H1 (cell line): ENCODE results near the gene NTNG2. TPM values are rescaled to one million over a fixed set of nuclear protein-coding genes. Genes with fewer than 3 reads are reported as not detected.

Experiments
- CTCF ChIA-PET: fragments of 300-600 bp; sonication (Branson Sonifier 250); formaldehyde crosslinking; loops from one replicate; lab custom pipeline; 2021; ENCODE audit not compliant: partially characterized antibody; lab: Charles Lee
- POLR2A ChIA-PET: fragments of 300-600 bp; sonication (Branson Sonifier 250); formaldehyde crosslinking; loops from one replicate; lab custom pipeline; 2021; ENCODE audit warnings: inconsistent platforms; ENCODE audit not compliant: partially characterized antibody; lab: Charles Lee
- DNase-seq, 2 experiments: peaks; one replicate each; pipeline versions ENCODE4 v3.0.0 to v3.0.0-alpha.2; 2010 to 2022; ENCODE audit warnings: low spot score in 2 of 2, low read depth in 1 of 2, mixed read lengths in 1 of 2
- FAIRE-seq: peaks from 2 replicates; lab custom pipeline; 2011; peaks lifted over from hg19 to GRCh38; lab: Jason Lieb, UNC
- H2AFZ ChIP-seq: 2 replicates; pipeline ENCODE4 v1.8.1; 2012; ENCODE audit warnings: low read length, inconsistent platforms
- H2AK5ac ChIP-seq: 2 replicates; pipeline ENCODE4 v1.6.1; 2013; ENCODE audit warnings: low read depth, low read length
- H2BK120ac ChIP-seq: replicated peaks from 2 replicates; pipeline ENCODE3; 2013; ENCODE audit warnings: low read depth, low read length, inconsistent platforms
- H2BK12ac ChIP-seq: 2 replicates; pipeline ENCODE4 v1.6.1; 2013; ENCODE audit warnings: low read depth, low read length
- H2BK15ac ChIP-seq: 2 replicates; pipeline ENCODE4 v1.6.1; 2013; ENCODE audit warnings: low read length
- H2BK20ac ChIP-seq: 2 replicates; pipeline ENCODE4 v1.6.1; 2013; ENCODE audit warnings: low read length
- H2BK5ac ChIP-seq: 2 replicates; pipeline ENCODE4 v1.6.1; 2013; ENCODE audit warnings: low read depth, low read length
- H3K14ac ChIP-seq: 2 replicates; pipeline ENCODE4 v1.6.1; 2013; ENCODE audit warnings: inconsistent platforms; ENCODE audit not compliant: insufficient read length
- H3K18ac ChIP-seq: 2 replicates; pipeline ENCODE4 v1.6.1; 2013; ENCODE audit warnings: low read length; ENCODE audit errors: extremely low read depth
- H3K23ac ChIP-seq: 2 replicates; pipeline ENCODE4 v1.6.1; 2013; ENCODE audit warnings: inconsistent platforms; ENCODE audit not compliant: insufficient read length
- H3K23me2 ChIP-seq: 2 replicates; pipeline ENCODE4 v1.6.1; 2013; ENCODE audit warnings: low read depth, low read length
- H3K27ac ChIP-seq: 2 replicates; pipeline ENCODE4 v1.6.1; 2011; ENCODE audit warnings: low read depth, low read length, inconsistent platforms
- H3K27me3 ChIP-seq, 4 experiments: replicated peaks in 1 of 4; 1 replicate in 1 of 4; 2 replicates in 3 of 4; pipeline versions ENCODE4 v1.6.1 to v1.8.1; 2011 to 2013; ENCODE audit warnings: low read length in 3 of 4, mild to moderate bottlenecking in 3 of 4, inconsistent platforms in 2 of 4, mixed read lengths in 2 of 4, moderate library complexity in 1 of 4; ENCODE audit not compliant: control insufficient read depth in 3 of 4, insufficient read depth in 3 of 4; ENCODE audit errors: extremely low read depth in 1 of 4
- H3K36me3 ChIP-seq, 4 experiments: 2 replicates each; pipeline versions ENCODE4 v1.6.1 to v1.8.1; 2011 to 2013; ENCODE audit warnings: mild to moderate bottlenecking in 4 of 4, low read length in 3 of 4, moderate library complexity in 2 of 4, control low read depth in 1 of 4, inconsistent platforms in 1 of 4; ENCODE audit not compliant: insufficient read depth in 4 of 4, control insufficient read depth in 2 of 4
- H3K4ac ChIP-seq: replicated peaks from 2 replicates; pipeline ENCODE3; 2013; ENCODE audit warnings: low read length, low read depth, mixed read lengths, inconsistent platforms; ENCODE audit not compliant: insufficient read length
- H3K4me1 ChIP-seq, 4 experiments: replicated peaks in 1 of 4; 1 replicate in 1 of 4; 2 replicates in 3 of 4; pipeline versions ENCODE4 v1.6.1 to v1.8.1; 2011 to 2013; ENCODE audit warnings: low read length in 3 of 4, inconsistent platforms in 2 of 4, mixed read lengths in 1 of 4; ENCODE audit not compliant: insufficient read depth in 4 of 4, control insufficient read depth in 3 of 4
- H3K4me2 ChIP-seq, 2 experiments: 2 replicates each; pipeline versions ENCODE4 v1.6.1 to v1.8.1; 2011 to 2013; ENCODE audit warnings: low read depth in 2 of 2, low read length in 2 of 2, control low read depth in 1 of 2, inconsistent platforms in 1 of 2, mild to moderate bottlenecking in 1 of 2; ENCODE audit not compliant: insufficient read depth in 1 of 2
- H3K4me3 ChIP-seq, 4 experiments: fragments of 200-600, 300-600 bp in 1 of 4; sonication (generic), shearing (Covaris generic), sonication (Bioruptor Twin) in 1 of 4; 2 replicates each; pipeline versions ENCODE4 v1.5.1 to v1.8.1; 2011 to 2016; ENCODE audit warnings: low read length in 4 of 4, low read depth in 3 of 4, control low read depth in 2 of 4, inconsistent platforms in 2 of 4, mild to moderate bottlenecking in 2 of 4, mixed read lengths in 1 of 4, moderate library complexity in 1 of 4; ENCODE audit not compliant: insufficient read depth in 2 of 4; ENCODE audit errors: extremely low read depth in 1 of 4
- H3K56ac ChIP-seq: replicated peaks from 2 replicates; pipeline ENCODE3; 2013; ENCODE audit warnings: low read depth, mild to moderate bottlenecking, mixed read lengths, low read length, inconsistent platforms; ENCODE audit not compliant: insufficient read length
- H3K79me1 ChIP-seq: 2 replicates; pipeline ENCODE4 v1.6.1; 2013; ENCODE audit warnings: low read depth, low read length, control low read depth
- H3K79me2 ChIP-seq, 2 experiments: 2 replicates each; pipeline versions ENCODE4 v1.6.1 to v1.8.1; 2012 to 2013; ENCODE audit warnings: low read length in 2 of 2, mild to moderate bottlenecking in 2 of 2, inconsistent platforms in 1 of 2; ENCODE audit not compliant: insufficient read depth in 2 of 2, control insufficient read depth in 1 of 2
- H3K9ac ChIP-seq, 4 experiments: replicated peaks in 1 of 4; 1 replicate in 1 of 4; 2 replicates in 3 of 4; pipeline versions ENCODE4 v1.6.1 to v1.8.1; 2011 to 2013; ENCODE audit warnings: low read depth in 3 of 4, low read length in 3 of 4, control low read depth in 2 of 4, mild to moderate bottlenecking in 2 of 4, moderate library complexity in 2 of 4, inconsistent platforms in 1 of 4; ENCODE audit errors: extremely low read depth in 1 of 4
- H3K9me3 ChIP-seq, 2 experiments: 2 replicates each; pipeline versions ENCODE4 v1.6.1 to v1.8.1; 2012 to 2013; ENCODE audit warnings: mild to moderate bottlenecking in 2 of 2, moderate library complexity in 2 of 2, control low read depth in 1 of 2, inconsistent platforms in 1 of 2, low read depth in 1 of 2, low read length in 1 of 2, mixed read lengths in 1 of 2; ENCODE audit not compliant: insufficient read depth in 2 of 2
- H4K20me1 ChIP-seq, 2 experiments: replicated peaks in 1 of 2; 2 replicates each; pipeline versions ENCODE3 to v1.8.1; 2011 to 2013; ENCODE audit warnings: inconsistent platforms in 2 of 2, low read length in 2 of 2, mild to moderate bottlenecking in 1 of 2; ENCODE audit not compliant: insufficient read depth in 2 of 2, control insufficient read depth in 1 of 2
- H4K5ac ChIP-seq: 2 replicates; pipeline ENCODE4 v1.6.1; 2013; ENCODE audit warnings: low read length, low read depth, mixed read lengths, inconsistent platforms; ENCODE audit not compliant: insufficient read length
- H4K8ac ChIP-seq: 2 replicates; pipeline ENCODE4 v1.8.0; 2013; ENCODE audit warnings: mild to moderate bottlenecking, moderate library complexity, low read length, inconsistent platforms; ENCODE audit not compliant: insufficient read depth; ENCODE audit errors: extremely low read depth
- H4K91ac ChIP-seq: replicated peaks from 2 replicates; pipeline ENCODE3; 2013; ENCODE audit warnings: low read length, mixed read lengths, inconsistent platforms; ENCODE audit not compliant: insufficient read length
- BCL11A ChIP-seq, 2 experiments: IDR thresholded peaks; one replicate each; pipeline ENCODE4 v1.6.1; 2011; ENCODE audit warnings: low read depth in 2 of 2, low read length in 2 of 2, mild to moderate bottlenecking in 2 of 2
- CBX5 ChIP-seq: fragments of 300-800, 300-1000 bp; sonication (generic); IDR thresholded peaks from 2 replicates; pipeline ENCODE4 v1.7.1; 2016; ENCODE audit warnings: antibody characterized with exemption, low read length, low read depth
- CHD1 ChIP-seq: IDR thresholded peaks from 2 replicates; pipeline ENCODE4 v1.6.1; 2012; ENCODE audit warnings: low read depth, low read length, improper control_type of control experiment
- CHD2 ChIP-seq: IDR thresholded peaks from 2 replicates; pipeline ENCODE4 v1.6.1; 2012; ENCODE audit warnings: low read length, improper control_type of control experiment
- EZH2 ChIP-seq: fragments of 200-600 bp; sonication (generic); IDR thresholded peaks from 2 replicates; pipeline ENCODE4 v1.7.1; 2012; ENCODE audit warnings: low read depth, mild to moderate bottlenecking, moderate library complexity, low read length, inconsistent platforms; ENCODE audit not compliant: severe bottlenecking
- FOSL1 ChIP-seq: IDR thresholded peaks from 2 replicates; pipeline ENCODE4 v1.6.1; 2011; ENCODE audit warnings: mild to moderate bottlenecking, low read depth, low read length, moderate library complexity; ENCODE audit not compliant: insufficient read depth
- KDM5A ChIP-seq: fragments of 200-600 bp; IDR thresholded peaks from 2 replicates; pipeline ENCODE4 v1.7.1; 2012; ENCODE audit warnings: mild to moderate bottlenecking, low read length, inconsistent platforms, mixed read lengths
- RXRA ChIP-seq: IDR thresholded peaks from 2 replicates; pipeline ENCODE4 v1.6.1; 2011; ENCODE audit warnings: low read depth, mild to moderate bottlenecking, low read length, moderate library complexity; ENCODE audit not compliant: insufficient read depth
- SIRT6 ChIP-seq: IDR thresholded peaks from one replicate; pipeline ENCODE4 v1.7.1; 2012; ENCODE audit warnings: low read length, inconsistent platforms
- SP2 ChIP-seq: IDR thresholded peaks from 2 replicates; pipeline ENCODE4 v1.6.1; 2012; ENCODE audit warnings: mild to moderate bottlenecking, low read length, inconsistent platforms
- TAF1 ChIP-seq: IDR thresholded peaks from 2 replicates; pipeline ENCODE4 v1.6.1; 2011; ENCODE audit warnings: mild to moderate bottlenecking, low read depth, low read length
- TEAD4 ChIP-seq: IDR thresholded peaks from 2 replicates; pipeline ENCODE4 v1.6.1; 2012; ENCODE audit warnings: low read depth, low read length, inconsistent platforms, mixed read lengths
- ZNF274 ChIP-seq: IDR thresholded peaks from 2 replicates; pipeline ENCODE4 v1.7.0; 2012; ENCODE audit warnings: low read length, borderline replicate concordance; ENCODE audit errors: extremely low read depth
- WGBS, 2 experiments: shearing (Covaris generic) in 1 of 2; methylation state at CpG; one replicate each; pipeline versions ENCODE4 v1.1.6 to v1.1.7; 2013 to 2015; ENCODE audit warnings: low lambda C conversion rate in 2 of 2, mixed read lengths in 2 of 2, inconsistent platforms in 1 of 2, low coverage in 1 of 2, missing lambda C conversion rate in 1 of 2; ENCODE audit not compliant: insufficient replicate concordance in 2 of 2, insufficient coverage in 1 of 2, insufficient read length in 1 of 2; ENCODE audit errors: extremely low coverage in 1 of 2, missing lambda C conversion rate in 1 of 2; 5-methylcytosine and 5-hydroxymethylcytosine counted together
- polyA plus RNA-seq, 7 experiments: library from polyadenylated mRNA; depleted of rRNA in 3 of 7; stranded (reverse) in 5 of 7; unstranded in 2 of 7; fragments of >200 nt in 5 of 7; fragments of 200-250 nt in 2 of 7; gene quantifications; 1 replicate in 5 of 7; 2 replicates in 1 of 7; 4 replicates in 1 of 7; pipeline versions ENCODE4 v1.2.1 to v1.2.3, GENCODE V29; 2011 to 2013; ENCODE audit warnings: missing spikeins in 2 of 7, mixed read lengths in 2 of 7
- total RNA-seq: library from RNA; stranded (reverse); fragmentation: NEBNext Ultra II Directional; extraction: Animal tissue kit (Norgen Biotek cat#: 25700); gene quantifications from 2 replicates; pipeline ENCODE4 v1.2.1, GENCODE V29; 2021
- TF ChIP-seq, protein P1 (sequence below): IDR thresholded peaks from 2 replicates; pipeline ENCODE4 v1.6.1; 2011; ENCODE audit warnings: low read depth, mild to moderate bottlenecking, low read length; ENCODE audit not compliant: insufficient read depth

The NTNG2 gene
- total and polyA plus RNA-seq, 2 of the 8 experiments (the other 6 are each of a cell fraction or from before 2014, with no cell fraction given) = 1.4 to 1.5 TPM

DNA sequence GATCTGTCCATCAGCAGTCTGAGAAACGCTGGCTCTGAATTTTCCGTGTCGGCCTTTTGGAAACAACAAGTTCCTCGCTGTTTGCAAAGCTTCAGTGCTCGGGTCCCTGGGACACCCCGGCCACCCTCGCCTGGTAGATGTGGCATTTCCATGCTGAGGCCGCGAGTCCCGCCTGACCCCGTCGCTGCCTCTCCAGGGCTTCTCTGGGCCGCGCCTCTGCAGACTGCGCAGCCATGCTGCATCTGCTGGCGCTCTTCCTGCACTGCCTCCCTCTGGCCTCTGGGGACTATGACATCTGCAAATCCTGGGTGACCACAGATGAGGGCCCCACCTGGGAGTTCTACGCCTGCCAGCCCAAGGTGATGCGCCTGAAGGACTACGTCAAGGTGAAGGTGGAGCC lies 4.7 kb downstream of the NTNG2 start:
- no peaks in the 10 kb centered on the region for H3K79me1 ChIP-seq
- no peak overlapping the region for H3K56ac ChIP-seq
- no peak overlapping the region for H4K5ac ChIP-seq
- H3K4ac ChIP-seq = no peak overlapping the region
- FAIRE-seq (no peak), DNase-seq (no peak)
- no peak overlapping the region for H3K14ac ChIP-seq
- WGBS, 2 experiments = 79% methylated on average over 19 of the region's 19 CpGs; no CpG with 5 or more reads in 1 of the 2 experiments
- no peak overlapping the region for H2BK5ac ChIP-seq
- H3K9ac ChIP-seq = no peak overlapping the region
- no peak overlapping the region for H3K18ac ChIP-seq
- H4K8ac ChIP-seq = no peak overlapping the region
- no peaks in the 10 kb centered on the region; a peak in 1 of 8 replicates for H3K36me3 ChIP-seq
- ChIA-PET POLR2A (interaction anchor here (1.1 to 1.8 kb wide), 2 partner anchors 9 to 51 kb away, joined by 3 to 4 read pairs; no protein-coding TSS in a partner anchor), CTCF (interaction anchor here (0.8 to 12.1 kb wide), 35 partner anchors 9 to 411 kb away, joined by 3 to 370 read pairs (median 5); no protein-coding TSS in a partner anchor)
- H3K23ac ChIP-seq = no peak overlapping the region
- peaks cover 2 to 3% (median 2%) of the 10 kb centered on the region in 4 experiments; a peak in 5 of 7 replicates for H3K4me1 ChIP-seq
- H3K4me2 ChIP-seq = no peak overlapping the region
- H4K91ac ChIP-seq = no peak overlapping the region
- no peak overlapping the region for H3K27ac ChIP-seq
- H2BK20ac ChIP-seq = no peak overlapping the region
- no peaks in the 10 kb centered on the region for H3K9me3 ChIP-seq
- peaks cover 0 to 3% of the 10 kb centered on the region in 2 experiments for H4K20me1 ChIP-seq
- H2AFZ ChIP-seq = no peak overlapping the region
- no peak overlapping the region for H2AK5ac ChIP-seq
- no peaks in the 10 kb centered on the region for H3K79me2 ChIP-seq
- no peak overlapping the region for H2BK15ac ChIP-seq
- peaks cover 16 to 48% (median 42%) of the 10 kb centered on the region in 4 experiments for H3K27me3 ChIP-seq
- peaks cover 6% of the 10 kb centered on the region; the same call in 1 of the 2 replicates for H3K23me2 ChIP-seq
- no peak overlapping the region for H3K4me3 ChIP-seq
- H2BK120ac ChIP-seq = no peak overlapping the region
- no peak overlapping the region for H2BK12ac ChIP-seq
- no peak for TF ChIP-seq TEAD4
- TF ChIP-seq FOSL1 = no peak
- TF ChIP-seq TAF1 = no peak
- TF ChIP-seq SIRT6 = no peak
- no peak for TF ChIP-seq RXRA
- TF ChIP-seq CHD2 = no peak
- TF ChIP-seq ZNF274 = no peak
- no peak for TF ChIP-seq EZH2
- TF ChIP-seq BCL11A (IDR thresholded peaks at IDR 0.05; ENCODE audit: low read depth in 2 of 2, low read length in 2 of 2) = no peak
- TF ChIP-seq CBX5 = no peak
- TF ChIP-seq, protein P1, sequence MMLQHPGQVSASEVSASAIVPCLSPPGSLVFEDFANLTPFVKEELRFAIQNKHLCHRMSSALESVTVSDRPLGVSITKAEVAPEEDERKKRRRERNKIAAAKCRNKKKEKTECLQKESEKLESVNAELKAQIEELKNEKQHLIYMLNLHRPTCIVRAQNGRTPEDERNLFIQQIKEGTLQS = no peak
- TF ChIP-seq SP2 = no peak
- no peak for TF ChIP-seq KDM5A
- TF ChIP-seq CHD1 = no peak
